ENCODE results near the gene LGI4.

Gene LGI4

DNA sequence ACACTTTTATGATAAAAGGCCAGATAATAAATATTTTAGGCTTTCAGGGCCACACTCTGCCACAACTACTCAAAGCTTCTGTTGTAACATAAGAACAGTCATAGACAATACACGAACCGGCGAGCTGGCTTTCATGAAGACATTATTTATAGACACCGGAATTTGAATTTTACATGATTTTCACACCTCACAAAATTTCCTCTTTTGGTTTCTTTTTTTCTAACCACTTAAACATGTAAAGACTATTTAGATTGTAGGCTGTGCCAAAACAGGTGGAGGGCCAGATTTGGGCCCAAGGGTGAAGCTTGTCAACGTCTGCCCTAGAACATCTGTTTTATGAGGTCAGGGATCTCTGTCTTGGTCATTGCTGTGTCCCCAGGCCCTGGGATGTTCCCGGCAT, 48.9 kb downstream of the LGI4 start:
- DNase-seq (ENCODE audit: low read depth) = no peak

- no peak for DNase-seq (ENCODE audit: low read depth)
Measured at GRCh38 chr19:35084509-35084762, 50.4 kb downstream of the LGI4 start.

DNA sequence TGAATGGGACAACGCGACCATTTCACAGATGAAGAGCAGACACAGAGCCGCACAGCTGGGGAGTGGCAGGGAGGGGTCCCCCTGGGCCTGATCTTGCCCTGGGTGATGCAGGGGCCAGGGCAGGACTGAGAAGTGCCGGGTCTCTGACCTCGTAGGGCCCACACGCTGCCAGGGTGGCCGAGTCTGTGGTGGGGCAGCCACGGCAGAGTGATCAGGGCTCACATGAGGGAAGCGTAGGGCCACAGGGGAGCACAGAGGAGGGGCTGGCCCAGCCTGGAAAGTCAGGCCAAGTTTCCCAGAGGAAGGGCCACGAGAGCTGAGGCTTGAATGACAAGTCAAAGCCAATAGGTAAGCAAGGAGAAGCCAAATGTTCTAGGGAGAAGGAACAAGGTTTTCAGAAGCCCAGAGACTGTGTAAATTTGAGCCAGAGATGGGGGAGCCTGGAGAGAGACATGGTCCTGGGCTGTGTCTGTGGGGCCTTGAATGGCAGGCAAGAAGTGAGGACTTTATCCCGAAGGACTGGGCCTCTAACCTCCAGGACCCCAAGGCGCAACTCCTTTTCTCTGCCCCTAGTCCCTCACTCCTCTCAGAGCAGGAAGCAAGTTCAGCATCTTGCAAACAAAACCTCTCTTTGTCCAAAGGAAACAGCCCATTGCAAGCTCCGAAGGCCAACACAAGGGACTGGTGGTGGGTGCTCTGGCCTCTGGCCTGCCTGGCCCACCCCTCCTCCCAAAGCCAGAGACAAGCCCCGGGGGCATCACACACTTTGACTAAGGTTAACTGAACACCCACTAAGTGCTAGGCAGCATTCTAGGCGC, 51.0 kb downstream of the LGI4 start:
- DNase-seq (ENCODE audit: low read depth) = no peak

DNA sequence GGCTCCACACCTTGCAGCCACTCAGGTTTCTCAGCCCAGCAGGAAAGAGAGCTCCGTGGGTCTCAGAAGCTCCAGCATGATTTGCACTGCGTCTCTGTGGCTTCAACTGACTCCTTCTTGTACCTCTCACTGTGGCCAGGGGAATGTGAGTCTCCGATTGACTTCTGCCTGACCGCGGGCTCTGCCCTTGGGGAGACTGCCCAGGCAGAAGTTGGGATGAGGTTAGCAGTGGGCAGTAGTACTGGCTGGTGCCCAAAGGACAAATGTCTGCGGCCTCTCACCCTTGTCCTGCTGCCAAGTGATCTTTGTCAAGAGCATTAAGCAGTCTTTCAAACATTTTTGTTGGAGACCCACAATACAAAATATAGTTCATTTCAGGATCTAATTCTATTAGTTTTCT, 53.7 kb downstream of the LGI4 start:
- DNase-seq (ENCODE audit: low read depth) = no peak

- DNase-seq (ENCODE audit: low read depth) = no peak
Measured at GRCh38 chr19:35080613-35081170, 54.2 kb downstream of the LGI4 start.

DNA sequence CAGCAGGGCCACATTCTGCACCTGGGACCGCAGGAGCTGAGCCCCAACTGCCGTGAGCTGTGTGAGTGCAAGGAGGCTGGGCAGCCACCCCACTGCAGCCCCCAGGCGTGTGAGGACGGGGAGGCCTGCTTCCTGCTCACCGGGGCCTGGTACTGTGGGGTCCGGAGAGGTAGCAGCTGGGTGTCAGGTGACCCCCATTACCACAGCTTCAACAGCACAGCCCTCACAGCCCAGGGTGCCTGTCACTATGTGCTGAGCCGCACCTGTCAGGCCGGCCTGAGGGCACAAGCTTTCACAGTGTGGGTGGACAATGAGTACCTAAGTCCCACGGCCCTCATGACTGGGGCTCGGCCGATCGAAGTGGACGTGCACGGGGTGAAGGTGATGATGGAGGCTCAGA, 55.0 kb downstream of the LGI4 start:
- no peak for DNase-seq (ENCODE audit: low read depth)

DNA sequence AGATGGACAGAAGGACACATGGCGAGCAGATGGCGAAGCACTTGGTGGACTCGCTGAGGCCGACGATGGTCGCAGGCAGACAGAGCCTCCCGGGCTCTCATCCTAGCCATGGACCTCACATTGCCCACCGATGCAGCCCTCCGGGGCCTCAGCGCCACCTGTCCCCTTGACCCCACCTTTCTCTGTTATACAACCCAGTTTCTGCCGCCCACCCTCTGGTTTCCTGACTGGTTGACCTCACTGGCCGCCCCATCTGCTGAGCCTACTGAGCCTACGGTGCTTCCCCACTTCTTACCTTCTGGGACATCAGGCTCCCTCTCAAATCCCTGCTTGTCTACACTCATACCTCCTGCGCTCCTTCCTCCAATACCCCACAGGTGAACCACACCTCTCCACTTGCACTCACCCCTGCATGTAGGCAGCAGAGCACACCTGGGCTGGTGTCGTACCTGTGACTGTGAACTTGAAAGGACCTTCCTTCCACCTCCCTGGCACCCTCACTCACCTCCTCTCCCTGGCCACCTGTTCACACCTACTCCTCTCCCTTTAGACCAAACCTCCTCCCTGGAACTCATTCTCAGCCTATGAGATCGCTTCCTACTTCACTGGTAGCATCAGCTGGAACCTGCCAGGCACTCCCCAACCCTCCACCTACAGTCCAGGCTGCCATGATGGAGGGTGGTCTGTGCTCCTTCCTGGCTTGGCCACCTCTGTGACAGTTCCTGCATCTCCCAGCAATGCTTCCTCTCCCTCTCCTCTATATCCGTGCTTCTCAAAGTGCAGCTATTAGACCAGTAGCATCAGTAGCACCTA, 57.2 kb downstream of the LGI4 start:
- no peak for DNase-seq (ENCODE audit: low read depth)

- DNase-seq (ENCODE audit: low read depth) = no peak
Measured at GRCh38 chr19:35076657-35077056, 58.2 kb downstream of the LGI4 start.

DNA sequence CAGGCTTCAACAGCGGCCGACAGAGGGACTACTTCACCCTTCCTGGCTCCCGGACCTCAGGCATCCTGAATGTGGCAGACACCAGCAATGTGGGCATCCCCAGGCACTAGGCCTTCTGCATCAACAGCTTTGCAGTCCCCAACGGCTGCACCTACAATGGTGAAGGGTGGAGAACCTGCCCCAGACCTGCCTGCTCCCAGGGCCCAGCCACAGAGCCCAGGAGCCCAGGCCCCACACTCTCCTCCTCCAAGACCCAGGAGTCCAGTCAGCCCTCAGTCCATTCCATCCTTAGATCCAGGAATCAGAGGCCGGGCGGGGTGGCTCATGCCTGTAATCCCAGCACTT, 58.9 kb downstream of the LGI4 start:
- DNase-seq (ENCODE audit: low read depth) = no peak

DNA sequence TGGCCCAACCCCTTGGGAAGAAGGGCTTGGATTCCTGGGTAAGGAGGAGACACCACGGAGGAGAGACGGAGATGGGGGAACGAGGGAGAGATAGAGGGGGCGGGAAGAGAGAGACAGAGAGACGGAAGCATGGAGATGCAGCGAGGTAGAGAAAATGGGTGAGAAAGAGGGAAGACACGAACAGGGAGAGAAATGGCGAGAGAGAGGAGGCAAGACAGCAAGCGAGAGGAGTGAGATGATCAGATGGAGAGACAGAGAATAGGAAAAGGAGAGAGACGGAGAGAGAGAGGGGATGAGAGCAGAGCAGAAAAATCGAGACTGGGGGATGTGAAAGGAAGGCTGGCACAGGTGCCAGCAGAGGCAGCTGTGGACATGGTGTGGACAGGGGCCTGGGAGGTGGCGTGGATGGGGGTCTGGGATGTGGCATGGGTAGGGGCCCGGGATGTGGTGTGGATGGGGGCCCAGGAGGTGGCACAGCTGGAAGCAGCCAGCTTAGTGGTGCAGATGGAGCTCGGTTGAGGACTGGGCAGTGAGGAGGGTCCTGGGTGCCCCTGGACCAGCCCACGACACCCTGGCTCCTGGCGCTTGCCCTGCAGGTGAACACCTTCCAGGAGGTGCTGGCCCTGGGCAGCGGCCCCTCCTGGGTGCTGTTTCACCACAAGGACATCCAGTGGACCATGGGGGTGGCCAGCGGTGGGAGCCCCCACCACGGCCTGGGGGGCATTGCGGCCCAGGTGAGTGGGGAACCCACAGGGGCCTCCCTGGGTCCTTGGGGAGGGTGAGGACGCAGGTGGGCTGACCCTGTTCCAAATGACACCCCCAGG, 59.4 kb downstream of the LGI4 start:
- no peak for DNase-seq (ENCODE audit: low read depth)
